Measurements from ENCODE around the gene GIT2.
A peak's percentile ranks its signal among the peaks of the same experiment; 100 is the strongest.

GIT2 gene

DNA sequence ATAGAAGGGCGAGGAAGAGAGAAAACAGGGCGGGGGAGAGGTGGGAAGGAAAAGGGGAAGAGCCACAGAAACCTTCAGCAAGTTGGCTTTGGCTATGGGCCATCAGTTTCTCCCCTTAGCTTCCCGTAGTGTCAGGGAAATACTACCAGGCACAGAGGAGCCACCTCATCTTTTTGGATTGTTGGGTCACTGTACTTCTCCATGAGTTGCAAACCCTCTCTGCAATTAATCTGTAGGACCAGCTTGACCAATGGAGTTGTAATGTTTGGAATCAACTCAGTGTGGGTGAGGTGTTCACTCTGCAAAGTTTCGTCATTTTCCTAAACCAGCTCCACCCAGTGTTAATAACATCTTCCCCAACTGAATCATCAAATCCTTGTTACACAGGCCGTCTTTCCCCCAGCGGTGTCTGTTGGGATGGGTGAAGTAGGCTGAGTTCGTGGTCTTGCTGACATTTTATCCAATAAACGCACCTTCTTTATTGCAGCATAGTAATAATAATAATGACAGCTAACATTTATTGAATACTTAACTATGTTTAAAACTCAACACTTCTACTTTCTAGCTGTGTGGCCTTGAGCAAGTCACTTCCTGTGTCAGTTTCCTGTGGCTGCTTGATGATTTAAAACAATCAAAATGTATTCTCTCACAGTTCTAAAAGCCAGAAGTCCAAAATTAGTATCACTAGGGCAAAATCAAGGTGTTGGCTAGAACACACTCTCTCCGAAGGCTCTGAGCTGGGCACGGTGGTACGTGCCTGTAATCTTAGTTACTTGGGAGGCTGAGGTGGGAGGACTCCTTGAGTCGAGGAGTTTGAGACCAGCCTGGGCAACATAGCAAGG lies 107.8 kb downstream of the GIT2 start:
- peaks cover 35 to 45% of the 10 kb centered on the region in 2 donors for H3K4me1 Mint-ChIP-seq
- no peaks in the 10 kb centered on the region for H3K36me3 Mint-ChIP-seq
- no peaks in the 10 kb centered on the region for H3K27me3 Mint-ChIP-seq
- peak; percentile 62 to 64 for ATAC-seq (replicated peaks)
- H3K4me3 Mint-ChIP-seq, result peak overlapping the region; percentile 41 to 66
- H3K9me3 Mint-ChIP-seq, result no peaks in the 10 kb centered on the region
- peak overlapping the region; percentile 94 for H3K27ac Mint-ChIP-seq
- DNase-seq, result no peak

DNA sequence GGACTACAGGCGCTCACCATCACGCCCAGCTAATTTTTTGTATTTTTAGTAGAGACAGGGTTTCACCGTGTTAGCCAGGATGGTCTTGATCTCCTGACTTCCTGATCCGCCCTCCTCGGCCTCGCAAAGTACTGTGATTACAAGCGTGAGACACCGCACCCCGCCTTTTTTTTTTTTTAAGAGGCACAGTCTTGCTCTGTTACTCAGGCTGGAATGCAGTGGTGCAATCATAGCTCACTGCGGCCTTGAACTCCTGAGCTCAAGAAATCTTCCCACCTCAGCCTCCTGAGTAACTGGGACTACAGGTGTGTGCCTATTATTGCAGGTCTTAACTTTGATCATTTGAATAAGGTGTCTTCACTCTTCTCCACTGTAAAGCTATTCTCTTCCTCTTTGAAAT lies 110.6 kb downstream of the GIT2 start:
- Mint-ChIP-seq H3K9me3 (no peaks in the 10 kb centered on the region), H3K36me3 (no peaks in the 10 kb centered on the region), H3K27ac (no peak overlapping the region), H3K27me3 (no peaks in the 10 kb centered on the region), H3K4me1 (peaks cover 35 to 40% of the 10 kb centered on the region in 2 donors), H3K4me3 (no peak overlapping the region)
- ATAC-seq (replicated peaks) (no peak), DNase-seq (no peak)

DNA sequence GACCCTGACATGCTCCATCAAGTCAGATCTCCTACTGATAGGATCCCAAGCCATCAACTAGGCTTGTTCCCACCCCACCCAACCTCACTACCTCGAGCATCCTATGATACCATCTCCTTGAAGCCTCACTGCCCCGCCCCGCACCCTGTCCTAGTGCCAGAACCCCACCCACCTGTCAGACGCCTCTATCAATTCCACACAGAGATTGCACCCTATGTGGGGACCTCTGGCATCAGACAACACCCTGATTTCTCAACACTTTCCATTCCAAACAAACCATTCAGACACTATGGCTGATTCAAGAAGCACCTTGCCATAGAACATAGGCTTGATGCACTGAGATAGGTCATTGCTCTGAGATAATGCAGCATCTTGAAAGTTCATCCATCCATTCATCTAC lies 112.7 kb downstream of the GIT2 start:
- Mint-ChIP-seq H3K9me3 (no peaks in the 10 kb centered on the region), H3K4me3 (no peak overlapping the region), H3K27me3 (no peaks in the 10 kb centered on the region), H3K27ac (peak overlapping the region; percentile 44), H3K4me1 (peaks cover 37 to 41% of the 10 kb centered on the region in 2 donors), H3K36me3 (no peaks in the 10 kb centered on the region)
- no peak for DNase-seq
- no peak for ATAC-seq (replicated peaks)

DNA sequence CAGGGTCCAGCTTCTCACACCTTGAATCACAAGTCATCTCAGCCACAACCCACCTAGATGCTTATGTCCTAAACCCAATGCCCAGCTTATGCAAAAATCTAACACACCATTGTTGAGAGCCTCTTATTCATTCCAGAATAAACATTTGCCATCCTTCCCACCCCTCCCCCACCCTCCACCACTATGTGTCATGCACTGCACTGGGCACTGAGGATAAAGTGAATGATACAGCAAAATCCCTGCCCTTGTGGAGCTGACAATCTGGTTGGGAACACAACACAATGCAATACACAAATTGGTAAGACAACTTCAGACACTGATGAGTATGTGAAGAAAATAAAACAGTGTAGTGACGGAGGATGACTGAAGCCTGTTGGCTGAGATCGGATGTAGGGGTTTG lies 114.4 kb downstream of the GIT2 start:
- no peaks in the 10 kb centered on the region for H3K9me3 Mint-ChIP-seq
- H3K36me3 Mint-ChIP-seq, result no peaks in the 10 kb centered on the region
- peaks cover 35 to 43% of the 10 kb centered on the region in 2 donors for H3K4me1 Mint-ChIP-seq
- no peak overlapping the region for H3K27ac Mint-ChIP-seq
- no peak for ATAC-seq (replicated peaks)
- DNase-seq, result no peak
- peak overlapping the region in 1 of 2 donors; percentile 98 for H3K4me3 Mint-ChIP-seq
- H3K27me3 Mint-ChIP-seq, result no peaks in the 10 kb centered on the region

DNA sequence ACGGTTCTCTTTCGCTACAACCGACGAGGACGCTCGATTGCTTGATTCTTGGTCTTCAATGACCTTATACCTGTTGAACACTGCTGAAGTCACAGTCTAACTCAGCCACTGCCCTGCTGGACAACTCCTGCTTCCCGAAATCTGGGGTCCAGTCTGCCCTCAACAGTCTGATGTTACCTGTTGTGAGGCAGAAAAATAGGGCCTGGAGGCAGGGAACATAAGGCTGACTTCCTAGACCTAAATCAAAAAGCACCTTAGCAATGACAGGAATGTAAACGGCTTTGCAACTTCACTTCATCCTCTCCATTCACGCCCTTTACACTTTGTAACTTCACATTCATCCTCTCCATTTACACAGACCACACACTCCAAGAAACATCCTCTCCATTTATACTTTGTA lies 115.2 kb downstream of the GIT2 start:
- ATAC-seq (replicated peaks), result no peak
- no peak for DNase-seq
- no peaks in the 10 kb centered on the region for H3K27me3 Mint-ChIP-seq
- H3K36me3 Mint-ChIP-seq, result no peaks in the 10 kb centered on the region
- peaks cover 41 to 51% of the 10 kb centered on the region in 2 donors for H3K4me1 Mint-ChIP-seq
- peak overlapping the region; percentile 81 for H3K27ac Mint-ChIP-seq
- no peaks in the 10 kb centered on the region for H3K9me3 Mint-ChIP-seq
- peak overlapping the region; percentile 96 to 98 for H3K4me3 Mint-ChIP-seq

DNA sequence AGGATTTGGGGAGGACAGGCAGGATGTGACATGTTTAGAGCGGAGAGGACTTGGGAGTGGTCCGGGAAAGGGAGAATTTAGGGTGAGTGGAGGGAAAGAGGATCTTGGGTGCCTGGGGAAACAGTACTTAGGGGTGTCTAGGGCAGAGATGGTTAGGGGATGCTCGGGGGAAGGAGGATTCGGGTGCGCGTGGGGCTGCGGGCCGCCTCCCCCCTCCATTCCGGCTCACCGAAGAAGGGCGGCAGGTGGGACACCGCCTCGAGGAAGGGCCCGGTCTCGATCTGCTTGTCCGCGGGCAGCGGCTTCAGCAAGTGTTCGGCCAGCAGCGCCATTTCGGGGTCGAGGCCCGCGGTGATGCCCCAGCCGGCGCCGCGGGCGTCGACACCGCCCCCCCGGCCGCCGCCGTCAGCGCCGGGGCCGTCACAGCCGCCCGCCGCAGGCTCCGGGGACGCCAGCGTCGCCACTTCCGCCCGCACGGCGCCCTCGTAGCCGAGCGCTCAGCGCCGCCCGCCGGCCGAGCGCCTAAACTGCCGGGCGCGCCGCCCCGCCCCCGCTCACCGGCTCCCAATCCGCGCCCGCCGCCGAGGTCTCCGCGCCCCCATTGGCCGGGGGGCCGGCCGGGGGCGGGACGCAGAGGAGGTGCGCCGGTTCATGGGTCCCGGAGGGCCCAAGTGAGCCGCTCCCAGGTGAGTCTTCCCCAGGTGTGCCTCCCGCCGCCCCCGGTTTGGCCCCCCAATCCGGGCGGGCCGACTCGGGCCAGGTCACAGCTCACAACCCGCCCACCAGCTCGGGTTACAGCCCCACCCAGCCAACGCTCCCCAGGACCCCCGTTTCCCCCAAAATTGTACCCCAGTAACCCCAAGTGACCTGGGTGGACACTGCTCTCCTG lies 115.9 kb downstream of the GIT2 start, which contains the start of gene GLTP:
GLTP (minus strand) TSS at position 499 of the 889 bp plus-strand sequence; CDS start at position 332, 167 bp downstream.
- ATAC-seq (replicated peaks), result peak; percentile 92 to 94
- H3K9me3 Mint-ChIP-seq, result no peaks in the 10 kb centered on the region
- no peaks in the 10 kb centered on the region for H3K27me3 Mint-ChIP-seq
- peak; percentile 89 for DNase-seq
- no peaks in the 10 kb centered on the region for H3K36me3 Mint-ChIP-seq
- peaks cover 47 to 58% of the 10 kb centered on the region in 2 donors for H3K4me1 Mint-ChIP-seq
- peak within 1 kb of the TSS; percentile 96 to 98 for H3K4me3 Mint-ChIP-seq
- H3K27ac Mint-ChIP-seq, result peak within 1 kb of the TSS; percentile 94

Data from stimulated activated naive B cell treated with anti-CD40 and anti-IgM and Interleukin-4, amounts not matched to agents 10 μg/mL and 1 μg/mL and 100 μg/mL, for 72 hours (primary cell).